GM19240 (cell line): Measurements from ENCODE around the gene RGCC.
"Not testable (repeated sequence)": the region's sequence is repeated elsewhere in the genome, so short reads cannot be mapped to it uniquely, and the experiment has no call there.

ENCODE experiments used
- DNase-seq: peaks from one replicate; pipeline ENCODE4 v3.0.0; 2011; ENCODE audit warnings: low spot score; ENCODE audit not compliant: insufficient read length

Gene RGCC

GRCh38 chr13:41490371-41491015, 33.1 kb downstream of the RGCC start:
- DNase-seq: no peak

- DNase-seq: no peak
Observed at GRCh38 chr13:41491436-41491835, 34.1 kb downstream of the RGCC start.

GRCh38 chr13:41492432-41493260, 35.3 kb downstream of the RGCC start:
- no peak for DNase-seq

- DNase-seq: no peak
Observed at GRCh38 chr13:41494202-41494601, 36.9 kb downstream of the RGCC start.

GRCh38 chr13:41495044-41495443, 37.7 kb downstream of the RGCC start:
- no peak for DNase-seq

- no peak for DNase-seq
Observed at GRCh38 chr13:41496420-41497234, 39.3 kb downstream of the RGCC start.

DNA sequence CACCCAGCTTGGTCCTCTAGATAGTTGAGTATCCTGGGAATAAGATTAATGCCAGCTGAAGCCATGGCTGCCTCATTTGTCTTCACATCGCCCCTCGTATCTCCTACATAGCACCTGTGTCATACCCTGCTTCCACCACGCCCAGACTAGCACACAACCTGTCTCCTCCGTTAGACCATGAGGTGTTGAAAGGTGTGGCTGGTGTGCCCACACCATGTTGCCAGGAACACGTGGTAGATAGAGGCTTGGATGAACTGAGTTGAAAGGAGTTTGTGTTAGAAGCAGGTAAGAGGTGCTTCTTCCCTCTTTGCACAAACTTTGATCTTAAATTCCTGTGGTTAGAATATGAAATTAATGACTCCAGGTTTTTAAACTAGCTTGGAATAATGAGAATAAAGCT, 40.1 kb downstream of the RGCC start:
- DNase-seq: no peak

DNA sequence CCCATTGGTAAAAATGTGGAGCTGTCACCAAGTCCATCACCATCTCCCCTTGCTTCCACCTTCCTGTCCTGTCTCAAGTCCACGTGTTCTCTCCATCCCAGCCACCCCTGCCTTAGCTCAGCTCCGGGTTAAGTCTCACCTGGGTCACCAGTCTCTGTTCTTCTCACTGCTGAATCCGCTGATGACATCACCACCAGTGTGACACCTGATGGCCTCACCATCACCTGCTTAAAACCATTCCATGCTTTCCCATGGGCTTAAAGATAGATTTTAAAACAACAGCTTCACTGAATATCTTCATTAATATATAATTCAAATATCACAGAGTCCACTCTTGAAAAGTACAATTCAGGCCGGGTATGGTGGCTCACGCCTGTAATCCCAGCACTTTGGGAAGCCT, 42.1 kb downstream of the RGCC start:
- no peak for DNase-seq

DNA sequence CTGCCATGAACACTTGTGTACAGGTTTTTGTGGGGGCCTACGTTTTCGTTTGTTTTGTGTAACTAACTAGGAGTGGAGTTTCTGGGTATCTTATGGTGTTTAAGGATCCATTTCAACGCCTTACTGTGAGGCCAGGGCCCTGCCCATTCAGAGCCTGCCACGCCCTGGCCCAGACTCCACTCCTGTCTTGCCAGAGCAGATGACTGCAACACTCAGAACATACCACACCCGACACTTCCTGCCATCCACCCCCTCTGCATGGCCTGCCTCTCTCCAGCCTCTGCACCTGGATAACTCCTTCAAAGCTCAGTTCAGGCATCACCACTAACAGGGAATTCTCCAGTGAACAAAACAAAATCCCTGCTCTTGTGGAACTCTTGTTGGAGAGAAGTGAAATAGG, 43.2 kb downstream of the RGCC start:
- DNase-seq: no peak

GRCh38 chr13:41501281-41501680, 43.9 kb downstream of the RGCC start:
- no peak for DNase-seq

DNA sequence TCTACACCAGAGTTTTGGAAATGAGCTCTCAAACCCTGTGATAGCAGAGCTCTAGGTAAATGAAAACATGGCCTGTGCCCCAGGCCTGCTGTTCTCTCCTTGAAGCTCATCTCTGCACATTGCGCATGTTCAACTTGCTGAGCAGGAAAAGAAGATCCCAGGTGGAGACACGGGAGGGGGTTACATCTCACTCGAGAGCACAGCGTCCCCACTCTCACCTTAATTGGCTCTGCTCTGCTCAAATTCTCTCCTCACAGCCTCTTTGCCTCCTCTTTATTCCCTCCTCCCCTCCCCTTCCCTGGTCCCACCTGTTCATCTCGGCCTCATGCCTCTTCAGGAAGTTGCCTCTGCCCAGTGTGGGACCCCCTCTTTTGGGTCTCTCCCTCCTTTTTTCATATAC, 44.7 kb downstream of the RGCC start:
- DNase-seq: no peak

DNA sequence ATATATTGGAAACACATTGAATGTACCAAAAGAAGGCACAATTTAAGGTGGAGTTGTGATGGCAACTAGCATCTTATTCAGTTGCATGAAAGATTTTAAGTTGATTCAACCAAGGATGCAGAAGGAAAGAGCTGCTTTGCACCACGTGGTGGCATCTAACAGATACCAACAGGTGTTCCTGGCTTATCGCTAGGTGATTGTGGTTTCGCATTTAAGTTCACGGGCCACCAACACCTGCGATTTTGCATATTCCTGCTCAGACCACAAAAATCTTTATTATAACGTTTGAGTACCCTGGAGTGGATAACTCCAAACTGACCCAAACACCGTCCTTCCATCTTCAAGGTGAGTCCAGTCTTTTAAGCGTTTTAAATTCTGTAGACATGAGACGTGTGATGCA, 45.3 kb downstream of the RGCC start:
- DNase-seq: peak; percentile 46

GRCh38 chr13:41503356-41503755, 46.0 kb downstream of the RGCC start:
- DNase-seq: no peak

- DNase-seq: not testable (repeated sequence)
Observed at GRCh38 chr13:41504657-41505056, 47.3 kb downstream of the RGCC start.

GRCh38 chr13:41505209-41505835, 48.0 kb downstream of the RGCC start:
- DNase-seq: no peak

DNA sequence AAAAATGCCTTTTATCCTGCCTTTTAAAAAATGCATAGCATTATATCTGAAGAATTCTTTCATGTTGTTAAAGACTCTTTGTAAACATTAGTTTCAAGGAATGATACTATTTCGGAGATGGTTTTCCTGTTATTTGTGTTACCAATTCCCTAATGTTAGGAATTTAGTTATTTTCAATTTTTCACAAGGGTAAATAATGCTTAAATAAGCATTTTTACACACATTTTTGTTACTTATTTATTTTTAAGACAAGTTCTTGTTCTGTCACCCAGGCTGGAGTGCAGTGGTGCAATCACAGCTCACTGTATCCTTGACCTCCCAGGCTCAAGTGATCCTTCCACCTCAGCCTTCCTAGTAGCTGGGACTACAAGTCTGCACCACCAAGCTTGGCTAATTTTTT, 49.0 kb downstream of the RGCC start:
- DNase-seq: no peak

- DNase-seq: no peak
Observed at GRCh38 chr13:41509971-41510370, 52.6 kb downstream of the RGCC start.

- no peak for DNase-seq
Observed at GRCh38 chr13:41511827-41512226, 54.5 kb downstream of the RGCC start.

DNA sequence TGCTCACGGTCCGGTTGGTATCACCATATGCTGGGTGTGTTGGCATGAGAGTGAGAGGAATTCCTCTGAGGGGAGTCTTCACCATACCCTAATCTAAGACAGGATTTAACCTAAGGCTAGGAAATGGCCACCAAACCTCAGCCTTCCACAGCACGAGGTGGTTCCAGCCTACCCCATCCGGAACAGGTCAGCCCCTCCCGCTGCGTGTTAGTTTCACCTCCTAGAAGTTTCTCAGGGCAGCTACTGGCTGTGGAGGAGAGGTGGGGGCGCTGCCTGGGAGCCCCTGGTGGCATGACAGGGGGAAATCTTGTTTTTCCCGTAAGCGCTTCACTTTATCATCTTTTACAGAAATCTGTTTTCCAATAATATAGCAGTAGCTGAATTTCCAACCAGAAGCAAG, 55.1 kb downstream of the RGCC start:
- no peak for DNase-seq

GRCh38 chr13:41513600-41513999, 56.2 kb downstream of the RGCC start:
- no peak for DNase-seq

- DNase-seq: no peak
Observed at GRCh38 chr13:41514853-41515395, 57.6 kb downstream of the RGCC start.
